M059J (cell line): ENCODE results near the gene ERBB4. TPM values are rescaled to one million over a fixed set of nuclear protein-coding genes. Genes with fewer than 3 reads are reported as not detected.
A peak's percentile ranks its signal among the peaks of the same experiment; 100 is the strongest.
"Not testable (repeated sequence)": the region's sequence is repeated elsewhere in the genome, so short reads cannot be mapped to it uniquely, and the experiment has no call there.

Experiments
- DNase-seq: peaks from one replicate; pipeline ENCODE4 v3.0.0-alpha.2; 2012; ENCODE audit warnings: low read depth
- total RNA-seq: library from RNA; depleted of rRNA; stranded (reverse); fragments of >200 nt; shearing (Covaris generic); gene quantifications from 2 replicates; pipeline ENCODE4 v1.2.3, GENCODE V29; 2014

ERBB4 gene
- total RNA-seq, 1 experiment from 2014 or later = not detected

GRCh38 chr2:212147921-212148513 lies 390.6 kb downstream of the ERBB4 start:
- DNase-seq = peak; percentile 9

DNA sequence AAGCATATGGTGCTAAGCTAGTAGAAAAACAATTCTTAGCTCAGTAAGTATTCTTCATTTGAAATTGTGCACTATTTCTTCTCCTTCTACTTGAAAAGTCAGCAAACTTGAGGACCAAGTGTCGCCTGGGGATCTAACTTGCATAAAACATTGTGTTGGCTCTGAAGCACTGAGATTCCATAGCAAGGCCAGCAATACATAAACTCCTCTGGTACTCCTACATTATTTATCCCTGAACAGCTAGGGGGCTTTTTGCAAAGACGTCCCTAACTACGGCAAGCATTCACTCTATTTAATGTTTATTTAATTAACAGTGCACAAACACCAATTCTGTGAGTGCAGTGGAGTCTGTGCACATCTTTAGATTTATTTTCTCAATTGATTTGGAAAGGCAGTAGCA lies 392.2 kb downstream of the ERBB4 start:
- DNase-seq = no peak

DNA sequence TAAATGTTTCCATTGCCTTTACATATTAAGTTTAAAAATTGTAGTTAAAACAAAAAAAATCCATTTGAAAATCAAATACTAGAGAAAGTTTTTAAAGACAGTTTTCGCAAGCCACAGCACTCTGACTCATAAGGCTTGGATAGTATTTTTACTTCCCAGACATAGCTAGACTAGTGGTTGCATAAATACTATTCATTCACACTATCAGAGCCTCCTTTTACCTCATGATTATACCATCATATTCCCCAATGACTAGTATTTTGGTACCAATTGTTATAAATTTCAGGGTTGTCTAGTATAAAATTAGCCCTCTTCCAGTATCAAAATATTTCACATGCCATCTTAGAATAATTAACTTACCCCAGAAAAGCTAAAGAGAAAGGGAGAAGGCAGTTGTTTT lies 393.5 kb downstream of the ERBB4 start:
- DNase-seq = peak; percentile 21

GRCh38 chr2:212142631-212143030 lies 396.0 kb downstream of the ERBB4 start:
- no peak for DNase-seq

- DNase-seq = no peak
These were observed 397.1 kb downstream of the ERBB4 start for GRCh38 chr2:212141499-212141898.

DNA sequence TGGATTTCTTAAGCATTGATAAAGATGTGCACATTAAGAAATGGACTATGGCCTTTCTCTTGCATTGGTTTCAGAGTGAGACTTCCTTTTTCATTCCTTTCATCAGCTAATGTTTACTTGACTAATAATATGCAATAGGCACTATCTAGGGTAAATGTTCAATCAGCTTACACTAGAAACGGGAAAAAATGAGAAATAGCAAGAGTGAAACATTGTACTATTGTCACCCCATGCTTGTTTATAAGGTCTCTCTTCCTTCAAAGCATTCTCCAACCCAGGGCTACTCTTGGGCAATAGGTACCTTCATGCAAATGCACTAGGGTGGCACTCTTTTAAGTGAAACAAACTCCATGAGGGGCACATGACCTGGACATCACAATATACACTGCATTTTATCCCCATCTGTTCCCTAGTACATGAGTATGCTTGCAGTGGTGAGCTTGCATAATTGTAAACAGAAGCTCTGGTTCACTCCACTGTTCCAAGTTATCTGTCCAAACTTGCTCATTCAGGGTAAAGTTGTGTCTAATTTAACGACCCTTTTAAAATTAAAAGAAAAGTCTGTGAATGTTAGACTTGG lies 402.3 kb downstream of the ERBB4 start:
- no peak for DNase-seq

- peak; percentile 36 for DNase-seq
These were observed 402.9 kb downstream of the ERBB4 start for GRCh38 chr2:212135739-212136138.

- DNase-seq = no peak
These were observed 405.3 kb downstream of the ERBB4 start for GRCh38 chr2:212133337-212133736.

GRCh38 chr2:212124598-212124997 lies 414.0 kb downstream of the ERBB4 start:
- DNase-seq = peak; percentile 52

- no peak for DNase-seq
These were observed 419.0 kb downstream of the ERBB4 start for GRCh38 chr2:212119591-212119990.

DNA sequence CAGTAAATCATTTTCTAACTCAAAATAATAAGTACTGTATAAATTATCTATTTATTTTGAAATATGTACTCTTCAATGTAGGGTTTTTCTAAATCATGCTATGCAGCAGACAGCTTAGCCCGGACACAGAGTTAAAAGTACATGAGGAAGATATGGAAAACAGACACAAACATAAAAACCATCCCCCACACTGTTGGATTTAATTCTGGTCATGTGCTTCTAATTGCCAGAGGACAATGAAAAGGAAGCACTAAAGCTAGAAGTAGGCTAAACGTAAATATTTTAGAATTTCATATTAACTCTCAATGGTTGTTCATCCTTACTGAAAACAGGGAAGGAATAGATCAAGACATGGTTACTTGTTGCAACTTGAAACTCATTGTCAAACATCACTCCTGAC lies 420.7 kb downstream of the ERBB4 start:
- DNase-seq = no peak

DNA sequence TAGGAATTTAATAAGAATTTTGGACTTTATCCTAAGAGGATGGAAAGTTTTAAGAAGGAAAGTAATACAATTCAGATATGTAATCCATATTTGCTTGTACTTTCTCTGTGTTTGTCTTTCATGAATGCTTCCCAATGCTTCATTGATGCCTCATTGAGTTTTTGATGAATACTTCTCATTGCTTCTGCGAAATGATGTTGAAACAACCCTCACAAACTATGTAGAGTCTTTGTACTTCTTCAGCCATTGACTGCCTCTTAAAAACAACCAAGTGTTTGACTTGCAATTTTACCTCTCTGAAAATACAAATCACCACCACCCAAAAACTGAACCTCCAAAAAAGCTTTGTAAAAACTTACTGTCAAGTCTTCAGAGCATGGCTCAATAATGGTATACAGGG lies 424.1 kb downstream of the ERBB4 start:
- no peak for DNase-seq

- no peak for DNase-seq
These were observed 426.2 kb downstream of the ERBB4 start for GRCh38 chr2:212112401-212112800.

DNA sequence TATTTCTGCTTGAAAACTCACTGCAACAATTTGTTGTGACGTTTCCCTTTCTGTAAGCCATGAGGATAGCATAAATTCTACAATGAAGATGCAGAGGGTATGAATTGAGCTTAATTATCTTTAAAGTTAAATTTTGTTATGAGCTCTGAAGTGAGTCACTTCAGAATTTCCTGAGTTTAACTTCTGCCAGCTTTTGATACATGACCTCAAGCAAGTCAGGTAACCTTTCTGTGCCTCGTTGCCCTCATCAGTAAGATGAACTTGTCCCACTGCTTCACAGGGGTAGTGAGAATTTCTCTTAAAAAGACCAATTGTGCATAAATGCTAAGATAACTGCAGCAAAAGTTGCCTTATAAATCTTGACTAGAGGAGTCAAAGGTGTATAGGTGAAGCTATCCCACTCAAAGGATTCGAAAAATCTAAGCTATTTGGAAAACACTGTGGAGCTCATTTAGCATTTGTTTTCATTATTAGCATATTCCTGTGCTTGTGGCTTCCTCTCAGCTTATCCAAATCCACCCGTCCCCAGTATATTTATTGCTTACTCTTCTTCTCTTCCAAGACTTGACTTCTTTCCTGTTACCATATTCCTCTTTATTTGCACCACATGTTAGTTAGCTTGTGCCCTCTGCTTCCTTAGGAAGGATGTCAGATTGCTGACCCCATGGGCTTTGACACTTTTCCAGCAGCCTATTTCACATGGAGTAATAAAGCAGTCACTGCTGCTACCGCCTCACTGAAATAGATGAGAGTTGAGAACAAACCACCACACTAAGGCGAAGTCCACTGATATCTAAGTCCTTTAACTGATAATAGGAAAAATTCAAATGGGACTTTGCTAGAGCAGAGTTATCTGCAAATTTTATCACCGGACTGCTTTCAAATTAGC lies 428.6 kb downstream of the ERBB4 start:
- DNase-seq = no peak

DNA sequence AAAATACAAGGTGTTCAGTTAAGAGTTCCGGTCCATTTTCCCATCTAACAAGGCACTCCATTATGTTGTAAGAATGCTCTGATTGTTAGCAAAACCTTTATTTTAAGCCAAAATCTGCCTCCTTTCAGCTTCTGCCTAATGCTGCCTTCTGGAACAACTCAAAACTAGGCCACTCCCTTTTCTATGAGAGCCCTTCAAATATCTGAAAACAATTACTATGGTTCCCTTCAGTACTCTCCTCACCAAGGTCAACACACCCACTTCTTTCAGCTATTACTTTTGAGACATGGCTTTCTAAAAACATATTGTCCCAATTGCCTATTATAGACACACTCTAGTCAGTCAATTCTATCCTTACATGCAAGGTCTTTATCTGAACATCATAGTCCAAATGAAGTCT lies 429.4 kb downstream of the ERBB4 start:
- DNase-seq = no peak

GRCh38 chr2:212107989-212108388 lies 430.6 kb downstream of the ERBB4 start:
- DNase-seq = no peak

- DNase-seq = no peak
These were observed 431.6 kb downstream of the ERBB4 start for GRCh38 chr2:212107014-212107413.

- DNase-seq = not testable (repeated sequence)
These were observed 432.1 kb downstream of the ERBB4 start for GRCh38 chr2:212106536-212106935.

GRCh38 chr2:212099658-212100057 lies 438.9 kb downstream of the ERBB4 start:
- no peak for DNase-seq

GRCh38 chr2:212098966-212099365 lies 439.6 kb downstream of the ERBB4 start:
- DNase-seq = no peak

- no peak for DNase-seq
These were observed 441.6 kb downstream of the ERBB4 start for GRCh38 chr2:212097001-212097400.

- no peak for DNase-seq
These were observed 448.7 kb downstream of the ERBB4 start for GRCh38 chr2:212089873-212090272.

DNA sequence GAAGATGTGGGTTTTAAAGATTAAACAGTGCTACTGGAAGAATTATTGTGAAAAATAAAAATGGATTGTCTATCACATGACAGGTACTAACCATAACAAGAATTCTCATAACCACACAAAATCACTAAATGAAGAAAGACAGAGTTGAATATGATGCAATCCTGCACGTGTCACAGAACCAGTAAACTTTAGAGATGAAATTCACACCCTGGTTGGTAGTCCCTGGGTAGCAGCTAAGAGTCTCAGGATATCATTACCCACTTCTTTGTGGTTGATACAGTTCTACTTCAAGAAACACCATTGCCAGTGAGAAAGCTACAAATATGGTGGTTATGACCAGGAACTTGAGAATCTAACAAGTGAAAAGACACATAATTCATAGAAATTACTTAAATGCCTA lies 450.2 kb downstream of the ERBB4 start:
- no peak for DNase-seq
